HG03025 (cell line): ENCODE data around the gene OLFM2.
"Not testable (repeated sequence)": the region's sequence is repeated elsewhere in the genome, so short reads cannot be mapped to it uniquely, and the experiment has no call there.

Source experiments
- ATAC-seq: cut with Tn5 transposase; IDR thresholded peaks from one replicate; pipeline ENCODE4 v1.9.1; 2021; ENCODE audit warnings: mild to moderate bottlenecking, moderate library complexity; ENCODE audit not compliant: unreplicated experiment, low FRiP score

OLFM2 gene

DNA sequence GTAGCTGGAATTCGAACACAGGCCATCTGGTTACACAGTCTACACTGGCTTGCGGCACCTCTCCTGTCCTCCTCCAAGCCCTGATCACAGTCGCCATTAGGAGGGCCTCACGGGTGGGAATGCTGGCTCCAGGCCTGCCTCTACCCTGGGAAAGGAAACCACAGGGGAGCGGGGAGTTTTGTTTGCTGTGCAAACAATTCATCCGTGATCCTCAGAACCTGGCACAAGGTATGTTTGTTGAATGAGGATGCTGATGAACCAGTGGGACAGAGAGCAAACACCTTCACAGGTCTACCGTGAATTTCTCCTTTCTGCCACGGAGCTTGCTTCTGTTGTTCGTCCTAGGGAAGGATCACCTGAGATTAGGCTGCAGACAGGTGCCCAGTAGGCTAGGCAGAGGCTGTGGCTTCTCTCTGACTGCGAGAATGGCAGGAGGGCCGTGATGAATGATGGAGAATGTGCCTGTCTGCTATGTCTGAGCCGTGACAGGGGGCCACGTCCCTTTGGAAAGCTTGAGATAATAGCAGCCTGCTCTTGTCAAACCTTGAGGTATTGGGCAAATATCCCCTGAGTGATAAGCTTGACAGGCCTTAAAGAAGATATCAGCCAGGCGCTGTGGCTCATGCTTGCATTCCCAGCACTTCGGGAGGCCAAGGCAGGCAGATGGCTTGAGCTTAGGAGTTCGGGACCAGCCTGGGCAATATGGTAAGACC lies 64.5 kb downstream of the OLFM2 start:
- no peak for ATAC-seq

DNA sequence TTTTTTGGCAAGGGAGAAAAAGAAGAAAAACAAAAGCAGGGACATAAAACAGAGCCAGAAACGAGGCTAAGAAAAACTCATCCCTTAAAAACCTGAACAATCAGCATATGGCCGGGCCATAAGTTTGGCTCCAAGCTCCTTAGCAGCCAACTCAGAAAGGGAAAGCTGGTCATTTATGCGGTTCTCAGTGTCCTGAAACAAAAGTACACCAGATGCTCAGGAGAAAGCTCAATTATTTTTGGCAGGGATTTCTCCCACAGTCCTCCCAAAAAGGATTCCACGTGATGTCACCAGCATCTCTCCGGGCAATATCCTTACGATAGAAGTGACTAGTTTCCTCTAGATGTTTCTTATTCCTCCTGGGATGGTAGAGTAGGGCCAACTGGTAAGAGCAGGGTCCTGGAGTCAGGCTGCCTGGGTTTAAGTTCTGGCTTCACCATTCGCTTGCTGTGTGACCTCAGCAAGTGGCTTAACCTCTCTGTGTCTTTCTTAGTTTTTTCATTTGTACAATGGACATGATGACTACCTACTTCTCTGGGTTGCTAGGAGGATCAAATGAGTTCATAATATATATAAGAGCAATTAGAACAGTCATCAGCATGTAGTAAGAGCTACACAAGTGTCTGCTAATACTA lies 67.2 kb downstream of the OLFM2 start:
- no peak for ATAC-seq

DNA sequence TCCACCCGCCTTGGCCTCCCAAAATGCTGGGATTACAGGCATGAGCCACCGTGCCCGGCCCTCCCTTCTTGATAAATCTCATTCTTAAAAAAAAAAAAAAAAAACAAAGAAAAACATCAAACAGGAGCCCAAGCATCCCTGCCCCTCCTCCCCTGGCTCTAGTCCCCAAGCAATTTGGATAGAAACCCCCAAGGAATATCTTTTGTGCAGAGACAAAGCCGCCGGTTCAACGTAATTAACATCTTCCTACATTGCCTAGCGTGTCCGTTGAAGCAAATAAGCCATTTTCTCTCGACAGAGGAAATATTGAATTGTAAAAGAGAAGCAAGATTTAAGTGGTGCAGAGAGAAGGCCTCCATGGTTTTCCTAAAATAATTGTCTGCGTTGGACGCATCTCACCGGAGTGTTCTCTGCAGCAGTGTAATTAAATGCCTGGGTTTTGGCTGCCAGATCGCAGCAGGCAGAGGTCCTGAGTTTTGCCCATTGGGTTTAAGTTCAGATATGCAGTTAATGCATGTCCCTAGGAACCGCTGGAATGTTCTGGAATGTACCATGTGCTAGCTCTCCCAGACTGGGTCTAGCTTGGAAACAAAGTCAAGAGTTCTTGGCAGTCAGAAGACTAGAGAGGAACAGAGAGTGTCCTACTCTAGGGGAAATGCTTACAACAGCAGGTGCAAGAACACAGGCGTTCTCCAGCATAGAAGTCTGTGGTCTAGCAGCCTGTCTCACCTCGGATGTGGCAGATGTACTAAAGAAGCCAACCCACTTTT lies 70.4 kb downstream of the OLFM2 start:
- no peak for ATAC-seq

DNA sequence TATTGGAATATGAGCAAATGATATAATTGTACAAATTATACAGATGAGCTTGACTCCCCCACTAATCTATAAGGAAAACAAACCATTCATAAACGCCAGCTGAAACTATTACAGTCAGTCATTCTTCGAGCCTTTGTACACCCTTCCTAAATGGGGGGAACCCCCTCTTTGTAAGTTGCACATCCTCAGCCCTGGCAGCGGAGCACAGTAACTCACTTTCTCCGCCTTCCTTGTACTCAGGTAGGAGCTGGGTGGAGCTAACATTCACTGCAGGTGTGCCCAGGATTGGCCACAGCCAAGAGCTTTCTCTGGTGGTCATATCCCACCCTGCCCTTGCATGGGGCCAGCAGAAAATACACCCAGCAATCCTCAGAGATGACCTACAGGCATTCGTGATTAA lies 72.6 kb downstream of the OLFM2 start:
- no peak for ATAC-seq

DNA sequence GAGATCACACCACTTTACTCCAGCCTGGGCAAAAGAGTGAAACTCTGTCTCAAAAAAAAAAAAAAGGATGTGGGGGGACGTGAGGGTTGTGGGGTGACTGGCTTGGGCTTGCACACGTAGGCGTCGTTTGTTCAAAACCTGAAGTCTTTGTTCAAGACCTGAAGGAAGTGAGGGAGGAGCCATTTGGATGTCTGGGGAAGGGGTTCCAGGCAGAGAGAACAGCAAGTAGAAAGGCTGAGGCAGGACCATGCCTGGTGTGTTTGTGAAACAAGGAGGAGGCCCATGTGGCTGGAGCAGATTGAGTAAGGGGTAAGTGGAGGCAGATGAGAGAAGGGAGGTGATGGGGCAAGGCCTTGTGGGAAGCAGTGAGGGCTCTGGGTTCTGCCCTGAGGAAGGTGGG lies 73.4 kb downstream of the OLFM2 start:
- ATAC-seq, result no peak

DNA sequence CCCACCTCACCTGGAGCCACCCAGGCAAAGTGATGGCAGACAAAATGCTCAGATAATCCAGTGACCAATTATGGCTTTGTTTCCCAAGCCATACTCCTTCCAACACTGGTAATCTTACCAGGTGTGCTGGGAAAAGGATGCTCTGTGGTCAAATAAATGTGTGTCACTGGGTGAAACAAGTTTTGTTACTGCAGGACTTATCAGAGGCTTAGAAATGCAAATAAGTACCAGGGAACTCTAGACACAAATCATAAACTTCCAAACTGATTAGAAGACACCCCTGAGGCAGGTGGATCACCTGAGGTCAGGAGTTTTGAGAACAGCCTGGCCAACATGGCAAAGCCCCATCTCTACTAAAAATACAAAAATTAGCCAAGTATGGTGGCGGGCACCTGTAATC lies 74.8 kb downstream of the OLFM2 start:
- no peak for ATAC-seq

DNA sequence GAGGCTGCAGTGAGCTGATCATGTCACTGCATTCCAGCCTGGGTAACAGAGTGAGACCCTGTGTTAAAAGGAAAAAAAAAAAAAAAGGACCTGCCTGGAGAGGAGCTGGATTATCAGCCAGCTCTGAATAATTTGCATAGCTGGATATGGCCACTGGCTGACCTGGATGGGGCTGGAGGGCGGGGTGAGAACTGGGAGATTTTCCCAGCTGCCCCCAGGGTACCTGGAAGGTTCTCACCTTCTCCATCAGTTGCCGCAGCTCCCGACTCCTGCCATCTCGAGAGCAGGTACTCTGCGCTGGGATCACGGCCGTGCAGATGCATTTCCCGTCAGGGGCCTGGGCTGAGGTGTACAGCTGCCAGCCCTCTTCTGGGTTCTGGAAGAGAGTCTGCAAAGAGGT lies 75.9 kb downstream of the OLFM2 start:
- ATAC-seq, result no peak

DNA sequence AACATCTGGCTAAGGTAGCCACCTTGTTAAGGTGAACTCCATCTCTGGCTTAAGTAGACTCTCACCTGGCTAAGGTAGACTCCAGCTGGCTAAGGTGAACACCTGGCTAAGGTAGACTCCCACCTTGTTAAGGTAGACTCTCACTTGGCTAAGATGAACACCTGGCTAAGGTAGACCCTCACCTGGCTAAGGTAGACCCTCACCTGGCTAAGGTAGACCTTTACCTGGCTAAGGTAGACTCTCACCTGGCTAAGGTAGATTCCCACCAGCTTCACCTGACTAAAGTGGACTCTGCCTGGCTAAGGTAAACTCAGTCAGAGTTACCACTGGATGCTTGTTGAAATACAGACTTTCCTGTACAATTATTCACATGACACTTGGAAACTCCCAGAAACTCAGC lies 77.5 kb downstream of the OLFM2 start:
- no peak for ATAC-seq

DNA sequence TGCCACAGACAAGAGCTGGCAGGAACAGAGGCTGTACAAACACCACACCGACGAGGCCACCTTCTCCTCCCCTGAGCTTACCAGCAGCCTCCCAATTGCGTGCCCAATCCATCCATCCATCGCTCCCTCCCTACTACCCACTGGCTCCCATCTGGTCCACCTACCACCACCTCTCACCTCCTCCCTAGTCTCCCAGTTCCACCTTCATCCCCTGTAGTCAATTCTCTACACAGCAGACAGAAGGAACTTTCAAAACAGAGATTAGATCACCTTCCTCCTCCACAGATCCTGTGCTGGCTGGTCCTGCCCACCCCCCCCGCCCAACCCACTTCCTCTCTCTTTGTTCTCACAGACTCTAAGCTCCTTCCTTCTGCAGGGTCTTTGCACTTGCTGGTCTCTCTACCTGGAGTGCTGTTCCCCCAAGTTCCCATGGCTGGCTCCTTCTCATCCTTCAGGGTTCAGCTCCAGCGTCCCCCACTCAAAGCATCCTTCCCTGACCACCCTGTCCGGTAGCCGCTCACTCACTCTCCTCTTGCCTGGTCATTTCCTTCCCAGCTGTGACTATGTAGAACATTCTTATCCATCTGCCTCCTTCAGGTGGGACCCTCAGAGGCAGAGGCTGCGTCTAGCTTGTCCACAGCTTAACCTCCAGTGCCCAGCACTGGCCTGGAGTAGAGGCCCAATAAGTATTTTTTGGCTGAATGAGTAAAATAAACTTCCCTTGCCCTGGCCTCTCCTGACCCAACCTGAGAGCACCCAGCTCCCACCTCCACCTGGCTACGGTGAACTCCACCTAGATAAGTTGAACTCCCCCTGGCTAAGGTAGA lies 78.2 kb downstream of the OLFM2 start:
- ATAC-seq, result no peak

DNA sequence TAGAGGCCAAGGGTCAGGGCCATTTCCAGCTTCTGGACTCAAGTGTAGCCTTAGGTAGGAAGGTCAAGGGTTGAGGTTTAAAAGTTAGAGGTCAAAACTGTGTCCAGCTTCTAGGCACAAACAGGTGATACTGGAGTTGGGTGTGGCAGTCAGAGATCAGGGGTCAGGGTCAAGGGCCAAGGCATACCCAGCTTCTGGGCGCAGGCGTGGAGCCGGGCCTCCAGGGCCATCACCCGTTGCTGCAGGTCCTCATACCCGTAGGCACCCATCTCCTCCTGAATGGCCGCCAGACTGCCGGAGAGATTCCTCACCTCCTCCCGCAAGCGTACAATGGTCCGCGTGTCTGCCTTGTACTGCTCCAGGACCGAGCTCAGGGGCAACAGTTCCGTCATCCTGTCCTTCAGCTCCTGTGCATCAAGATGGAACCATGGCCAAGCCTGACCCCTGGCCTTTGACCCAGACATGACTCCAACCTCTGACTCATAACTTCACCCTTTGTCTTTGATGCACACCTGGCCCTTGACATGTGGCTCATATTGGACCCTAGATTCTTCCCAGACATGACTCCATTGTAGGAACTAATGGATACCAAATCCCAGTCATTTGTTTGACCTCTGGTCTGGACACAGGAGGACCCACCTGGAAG lies 79.1 kb downstream of the OLFM2 start:
- no peak for ATAC-seq

DNA sequence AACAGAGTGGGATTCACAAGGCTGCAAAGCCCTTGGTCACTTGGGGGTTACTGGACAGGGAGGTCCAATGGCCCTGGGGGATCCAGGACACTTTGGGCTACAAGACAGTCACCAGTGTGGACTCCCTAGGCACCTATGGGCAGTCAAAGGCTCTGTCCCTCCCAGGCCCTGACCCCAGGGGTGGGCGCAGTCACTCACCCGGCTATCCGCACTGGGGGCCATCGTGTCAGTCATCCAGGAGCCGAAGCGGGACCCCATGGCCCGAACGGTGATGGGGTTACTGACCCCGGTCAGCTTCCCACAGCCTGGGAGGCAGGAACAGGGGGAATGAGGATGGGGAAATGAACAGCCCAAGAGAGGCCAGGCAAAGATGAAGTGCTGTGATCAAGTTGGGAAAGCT lies 79.7 kb downstream of the OLFM2 start:
- ATAC-seq, result no peak

DNA sequence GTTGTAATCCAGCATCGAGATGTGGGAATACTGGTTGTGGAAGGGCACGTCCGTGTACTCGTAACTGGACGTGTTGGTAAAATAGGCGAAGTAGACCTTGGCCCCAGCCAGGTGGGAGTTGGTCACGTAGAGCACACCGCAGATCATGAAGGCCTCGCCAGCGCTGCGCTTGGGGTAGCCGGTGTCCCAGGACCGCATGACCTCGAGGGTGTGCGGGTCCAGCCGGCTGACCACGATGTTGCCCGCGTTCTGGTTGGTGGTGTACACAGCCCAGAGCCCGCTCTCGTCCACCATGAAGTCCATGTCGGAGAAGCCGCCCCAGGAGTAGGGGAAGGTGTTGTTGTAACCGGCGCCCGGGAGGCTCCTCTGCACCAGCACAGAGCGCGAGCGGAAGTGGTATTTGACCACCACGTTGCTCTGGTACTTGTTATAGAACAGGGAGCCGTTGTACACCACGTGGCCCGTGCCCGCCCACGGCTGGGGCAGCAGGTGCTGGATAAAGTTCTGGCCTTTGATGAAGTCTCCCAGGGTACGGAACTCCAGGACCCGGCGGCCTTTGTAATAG lies 82.0 kb downstream of the OLFM2 start:
- ATAC-seq, result no peak

DNA sequence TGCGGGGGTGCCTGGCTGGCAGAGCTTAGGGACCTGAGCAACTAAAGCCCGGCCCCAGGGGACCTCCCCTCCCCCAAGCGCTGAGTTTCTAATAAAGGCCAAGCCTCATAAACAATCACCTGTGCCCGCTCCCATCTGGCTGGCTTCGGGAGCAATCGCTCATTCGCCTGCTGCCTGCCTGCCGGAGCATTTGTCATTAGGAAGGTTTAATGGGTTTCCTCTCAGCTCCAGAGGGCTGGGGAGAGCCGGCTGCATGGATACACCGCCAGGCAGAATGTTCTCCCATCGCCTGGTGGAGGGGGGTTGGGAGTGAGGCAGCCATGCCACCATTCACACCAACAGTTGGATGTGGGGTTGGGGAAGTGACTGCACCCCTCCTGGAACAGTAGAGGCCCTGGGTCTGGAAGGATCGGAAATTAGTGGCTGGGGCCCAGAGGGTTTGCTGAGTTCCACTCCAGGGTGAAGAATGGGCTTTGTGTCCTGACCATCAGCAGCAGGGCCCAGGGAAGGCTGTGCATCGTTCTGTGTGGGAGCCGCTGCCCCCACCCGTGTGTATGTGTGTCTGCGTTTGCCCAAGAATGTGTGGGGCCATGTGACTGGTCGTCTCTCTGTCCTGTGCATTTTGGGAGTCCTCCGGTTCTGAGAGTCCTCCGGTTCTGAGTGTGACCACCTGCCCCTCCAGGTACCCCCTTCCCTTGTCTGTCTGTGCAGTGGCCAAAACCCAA lies 85.9 kb downstream of the OLFM2 start:
- no peak for ATAC-seq

DNA sequence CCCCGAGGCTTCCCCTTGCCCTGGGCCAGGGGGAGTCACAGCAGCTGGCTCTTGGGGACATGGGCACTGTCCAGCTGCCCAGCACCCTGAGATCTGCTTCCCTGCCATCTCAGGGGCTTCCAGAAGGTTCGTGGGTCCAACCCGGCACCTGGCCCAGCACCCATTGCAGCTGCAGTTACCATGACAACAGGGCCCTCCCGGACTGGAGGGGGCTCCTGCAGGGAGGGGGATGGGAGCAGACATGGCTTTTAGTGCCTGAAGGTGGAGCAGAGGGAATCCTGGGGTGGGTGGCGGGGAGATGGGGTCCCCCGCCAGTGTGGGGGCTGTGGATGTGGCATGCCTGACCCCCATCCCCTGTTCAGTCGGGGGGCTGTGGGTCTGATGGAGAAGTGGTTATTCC lies 86.5 kb downstream of the OLFM2 start:
- no peak for ATAC-seq

DNA sequence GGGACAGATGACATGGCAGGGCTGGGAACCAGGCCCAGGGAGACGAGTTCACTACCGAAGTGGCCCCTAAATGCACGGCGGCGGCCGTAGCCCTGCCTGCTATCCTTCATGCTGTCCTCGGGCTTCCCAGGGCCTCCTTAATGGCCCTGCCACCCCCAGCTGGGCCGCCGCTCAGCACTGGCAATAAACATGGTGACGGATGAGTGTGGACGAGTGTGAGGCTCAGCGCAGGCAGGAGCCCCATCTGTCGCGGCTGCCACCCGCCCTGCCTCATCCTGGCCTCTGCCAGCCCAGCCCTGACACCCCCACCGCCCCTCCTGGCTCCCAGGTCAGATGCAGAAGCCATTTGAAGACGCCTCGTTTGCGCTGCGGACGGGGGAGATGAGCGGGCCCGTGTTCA lies 87.6 kb downstream of the OLFM2 start:
- ATAC-seq, result no peak

DNA sequence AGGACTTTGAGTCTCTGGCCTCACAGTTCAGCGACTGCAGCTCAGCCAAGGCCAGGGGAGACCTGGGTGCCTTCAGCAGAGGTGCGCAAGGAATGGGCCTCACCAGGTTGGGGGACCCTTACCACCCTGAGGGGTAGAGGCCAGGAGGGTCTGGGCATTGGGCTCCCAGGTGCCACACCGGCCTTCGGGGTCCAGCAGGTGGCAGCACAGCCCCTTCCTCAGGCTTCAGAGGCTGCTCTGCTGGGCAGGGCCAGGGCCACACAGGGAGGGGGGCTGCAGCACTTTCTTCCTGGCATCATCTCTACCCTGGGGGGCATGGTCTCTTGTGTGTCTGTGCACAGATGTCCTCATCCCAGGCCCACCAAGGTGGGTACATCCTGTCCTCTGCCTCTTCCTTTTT lies 88.3 kb downstream of the OLFM2 start:
- no peak for ATAC-seq

DNA sequence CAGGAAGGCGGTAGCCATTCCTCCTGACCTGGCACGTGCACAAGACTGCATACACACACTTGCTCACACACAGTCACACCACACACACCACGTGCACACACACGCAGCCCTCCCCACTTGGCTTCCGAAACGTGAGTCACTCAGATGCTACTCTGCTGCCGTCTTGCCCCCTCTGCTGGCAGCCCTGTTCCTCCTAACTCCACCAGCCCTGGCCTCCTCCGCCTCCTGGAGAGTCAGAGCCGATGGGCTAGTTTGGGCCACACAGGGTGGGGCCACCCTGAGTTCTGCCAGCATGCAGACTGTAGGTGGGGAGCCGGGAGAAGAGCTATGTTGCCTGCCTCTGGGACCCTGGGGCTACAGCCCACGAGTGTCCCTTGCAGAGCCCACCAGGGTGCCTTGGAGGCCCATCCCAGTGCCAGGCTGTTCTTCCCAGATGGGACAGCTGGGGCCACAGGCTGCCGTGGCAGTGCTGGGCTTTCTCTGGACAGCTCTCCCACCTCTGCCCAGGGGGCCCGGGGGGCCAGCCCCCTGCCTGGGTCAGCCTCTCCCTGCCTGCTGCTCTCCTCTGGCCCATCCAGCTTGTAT lies 89.1 kb downstream of the OLFM2 start:
- no peak for ATAC-seq

DNA sequence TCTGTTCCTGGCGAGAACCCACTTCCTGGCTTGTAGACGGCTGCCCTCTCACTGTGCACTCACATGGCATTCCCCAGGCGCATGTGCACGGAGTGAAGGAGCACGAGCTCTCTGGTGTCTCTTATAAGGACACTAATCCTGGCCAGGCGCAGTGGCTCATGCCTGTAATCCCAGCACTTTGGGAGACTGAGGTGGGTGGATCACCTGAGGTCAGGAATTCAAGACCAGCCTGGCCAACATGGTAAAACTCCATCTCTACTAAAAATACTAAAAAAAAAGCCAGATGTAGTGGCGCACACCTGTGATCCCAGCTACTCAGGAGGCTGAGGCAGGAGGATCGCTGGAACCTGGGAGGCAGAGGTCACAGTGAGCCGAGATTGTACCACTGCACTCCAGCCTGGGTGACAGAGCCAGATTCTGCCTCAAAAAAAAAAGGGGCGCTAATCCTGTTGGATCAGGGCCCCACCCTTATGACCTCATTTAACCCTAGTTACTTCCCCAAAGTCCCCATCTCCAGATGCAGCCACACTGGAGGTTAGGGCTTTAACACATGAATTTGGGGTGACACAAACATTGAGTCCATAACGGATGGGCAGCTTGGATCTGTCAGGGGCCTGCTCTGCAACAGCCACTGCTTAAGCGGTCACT lies 92.6 kb downstream of the OLFM2 start:
- ATAC-seq, result not testable (repeated sequence)
